Esophagus muscularis mucosa (tissue), 4 donors: ENCODE measurements around the gene CRYBG1.
"Not testable (repeated sequence)": the region's sequence is repeated elsewhere in the genome, so short reads cannot be mapped to it uniquely, and the experiment has no call there.

Experiments
- EP300 ChIP-seq: sonication (generic); formaldehyde crosslinking; IDR thresholded peaks from one replicate; pipeline ENCODE4 v1.6.1; 2017; ENCODE audit warnings: antibody characterized with exemption
- POLR2A ChIP-seq: fragments of 450-650 bp; IDR thresholded peaks from one replicate; pipeline ENCODE4 v1.6.1; 2017; ENCODE audit warnings: antibody characterized with exemption, moderate library complexity, mild to moderate bottlenecking, low read depth
- POLR2AphosphoS5 ChIP-seq, 2 donors: sonication (generic); formaldehyde crosslinking; IDR thresholded peaks; one replicate each; pipeline ENCODE4 v1.6.1; 2017; ENCODE audit warnings: antibody characterized with exemption in 2 of 2
- TF ChIP-seq, protein P1 (sequence below), 3 experiments: fragments of 200-600 bp in 2 of 3; fragments of 450-650 bp in 1 of 3; sonication (generic) in 2 of 3; IDR thresholded peaks; one replicate each; pipeline ENCODE4 v1.5.1; 2017 to 2019; ENCODE audit warnings: antibody characterized with exemption in 3 of 3, mild to moderate bottlenecking in 2 of 3, moderate library complexity in 1 of 3

DNA sequence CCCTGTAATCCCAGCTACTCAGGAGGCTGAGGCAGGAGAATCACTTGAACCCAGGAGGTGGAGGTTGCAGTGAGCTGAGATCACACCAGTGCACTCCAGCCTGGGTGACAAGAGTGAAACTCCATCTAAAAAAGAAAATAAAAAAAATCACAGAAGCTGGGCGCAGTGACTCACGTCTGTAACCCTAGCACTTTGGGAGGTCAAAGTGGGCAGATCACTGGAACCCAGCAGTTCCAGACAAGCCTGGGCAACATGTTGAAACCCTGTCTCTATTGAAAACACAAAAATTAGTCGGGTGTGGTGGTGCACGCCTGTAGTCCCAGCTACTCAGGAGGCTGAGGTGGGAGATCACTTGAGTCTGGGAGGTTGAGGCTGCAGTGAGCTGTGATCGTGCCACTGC is 199.1 kb downstream of the CRYBG1 start:
- TF ChIP-seq, protein P1, sequence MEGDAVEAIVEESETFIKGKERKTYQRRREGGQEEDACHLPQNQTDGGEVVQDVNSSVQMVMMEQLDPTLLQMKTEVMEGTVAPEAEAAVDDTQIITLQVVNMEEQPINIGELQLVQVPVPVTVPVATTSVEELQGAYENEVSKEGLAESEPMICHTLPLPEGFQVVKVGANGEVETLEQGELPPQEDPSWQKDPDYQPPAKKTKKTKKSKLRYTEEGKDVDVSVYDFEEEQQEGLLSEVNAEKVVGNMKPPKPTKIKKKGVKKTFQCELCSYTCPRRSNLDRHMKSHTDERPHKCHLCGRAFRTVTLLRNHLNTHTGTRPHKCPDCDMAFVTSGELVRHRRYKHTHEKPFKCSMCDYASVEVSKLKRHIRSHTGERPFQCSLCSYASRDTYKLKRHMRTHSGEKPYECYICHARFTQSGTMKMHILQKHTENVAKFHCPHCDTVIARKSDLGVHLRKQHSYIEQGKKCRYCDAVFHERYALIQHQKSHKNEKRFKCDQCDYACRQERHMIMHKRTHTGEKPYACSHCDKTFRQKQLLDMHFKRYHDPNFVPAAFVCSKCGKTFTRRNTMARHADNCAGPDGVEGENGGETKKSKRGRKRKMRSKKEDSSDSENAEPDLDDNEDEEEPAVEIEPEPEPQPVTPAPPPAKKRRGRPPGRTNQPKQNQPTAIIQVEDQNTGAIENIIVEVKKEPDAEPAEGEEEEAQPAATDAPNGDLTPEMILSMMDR (IDR thresholded peaks at IDR 0.05): not testable (repeated sequence)
- not testable (repeated sequence) for TF ChIP-seq POLR2A; EP300; POLR2AphosphoS5 (IDR thresholded peaks at IDR 0.05)
